CD4-positive, alpha-beta T cell treated with Interleukin-6 at 100 ng/mL for 8 hours (primary cell): ENCODE data around the gene ADARB2.

ENCODE experiments used
- DNase-seq: peaks from one replicate; pipeline ENCODE4 v3.0.0-alpha.2; 2020; ENCODE audit warnings: mixed read lengths, low spot score

ADARB2 gene

GRCh38 chr10:1569208-1569607 is 168.1 kb downstream of the ADARB2 start:
- no peak for DNase-seq

- no peak for DNase-seq
These were observed 169.4 kb downstream of the ADARB2 start for GRCh38 chr10:1567742-1568495.

- no peak for DNase-seq
These were observed 170.2 kb downstream of the ADARB2 start for GRCh38 chr10:1567152-1567551.

- DNase-seq = no peak
These were observed 172.5 kb downstream of the ADARB2 start for GRCh38 chr10:1564791-1565190.

- DNase-seq = no peak
These were observed 174.3 kb downstream of the ADARB2 start for GRCh38 chr10:1563028-1563427.

- DNase-seq = no peak
These were observed 175.5 kb downstream of the ADARB2 start for GRCh38 chr10:1561731-1562337.

GRCh38 chr10:1560535-1561192 is 176.7 kb downstream of the ADARB2 start:
- DNase-seq = no peak

- no peak for DNase-seq
These were observed 177.6 kb downstream of the ADARB2 start for GRCh38 chr10:1559761-1560160.

- DNase-seq = no peak
These were observed 178.0 kb downstream of the ADARB2 start for GRCh38 chr10:1559311-1559710.

- no peak for DNase-seq
These were observed 178.4 kb downstream of the ADARB2 start for GRCh38 chr10:1558906-1559305.

GRCh38 chr10:1557081-1557480 is 180.2 kb downstream of the ADARB2 start:
- no peak for DNase-seq

- DNase-seq = no peak
These were observed 180.8 kb downstream of the ADARB2 start for GRCh38 chr10:1556496-1556895.

GRCh38 chr10:1553951-1554350 is 183.4 kb downstream of the ADARB2 start:
- no peak for DNase-seq

- DNase-seq = no peak
These were observed 184.2 kb downstream of the ADARB2 start for GRCh38 chr10:1552881-1553670.

- DNase-seq = no peak
These were observed 184.9 kb downstream of the ADARB2 start for GRCh38 chr10:1552406-1552805.

GRCh38 chr10:1551636-1552338 is 185.5 kb downstream of the ADARB2 start:
- DNase-seq = no peak

GRCh38 chr10:1550616-1551015 is 186.7 kb downstream of the ADARB2 start:
- DNase-seq = no peak

GRCh38 chr10:1550291-1550595 is 187.1 kb downstream of the ADARB2 start:
- no peak for DNase-seq

GRCh38 chr10:1549591-1550290 is 187.6 kb downstream of the ADARB2 start:
- DNase-seq = no peak

GRCh38 chr10:1548596-1548995 is 188.7 kb downstream of the ADARB2 start:
- no peak for DNase-seq

GRCh38 chr10:1548146-1548545 is 189.2 kb downstream of the ADARB2 start:
- DNase-seq = no peak
